Heart left ventricle (tissue), 16 donors: ENCODE data around the gene DDR2. TPM values are rescaled to one million over a fixed set of nuclear protein-coding genes. Genes with fewer than 3 reads are reported as not detected.

ENCODE experiments used
- ATAC-seq, 4 donors: fragments of 200-7000 bp; cut with Tn5 transposase; one replicate each; pipeline ENCODE4 v1.9.1; 2020 to 2022; ENCODE audit warnings: moderate library complexity in 4 of 4, mild to moderate bottlenecking in 3 of 4, moderate number of reproducible peaks in 1 of 4
- DNase-seq, 5 donors: peaks; one replicate each; pipeline ENCODE4 v3.0.0-alpha.2; 2020
- H3K27ac ChIP-seq, 12 donors: fragments of 200-600 bp; sonication (generic) in 4 of 12; one replicate each; pipeline versions ENCODE4 v1.5.0 to v1.8.0; 2016 to 2022; ENCODE audit warnings: mild to moderate bottlenecking in 2 of 12
- H3K27me3 ChIP-seq, 9 donors: fragments of 200-600 bp; sonication (generic) in 2 of 9; one replicate each; pipeline versions ENCODE4 v1.5.1 to v1.8.0; 2016 to 2022; ENCODE audit warnings: mild to moderate bottlenecking in 3 of 9
- H3K36me3 ChIP-seq, 9 donors: fragments of 200-600 bp; sonication (generic) in 2 of 9; one replicate each; pipeline versions ENCODE4 v1.5.0 to v1.8.0; 2018 to 2022; ENCODE audit warnings: mild to moderate bottlenecking in 2 of 9
- H3K4me1 ChIP-seq, 12 donors: fragments of 200-600 bp; sonication (generic) in 4 of 12; one replicate each; pipeline versions ENCODE4 v1.5.0 to v1.8.0; 2016 to 2022; ENCODE audit warnings: mild to moderate bottlenecking in 3 of 12
- H3K4me3 ChIP-seq, 12 donors: fragments of 200-600 bp; sonication (generic) in 4 of 12; one replicate each; pipeline versions ENCODE4 v1.5.0 to v1.8.0; 2017 to 2022; ENCODE audit warnings: mild to moderate bottlenecking in 9 of 12, moderate library complexity in 4 of 12
- H3K9me3 ChIP-seq, 12 donors: fragments of 200-600 bp; sonication (generic) in 4 of 12; one replicate each; pipeline versions ENCODE4 v1.5.0 to v1.8.0; 2016 to 2022; ENCODE audit warnings: mild to moderate bottlenecking in 1 of 12
- POLR2A ChIP-seq, 2 donors: fragments of 450-650 bp; IDR thresholded peaks; one replicate each; pipeline ENCODE4 v1.6.1; 2017; ENCODE audit warnings: antibody characterized with exemption in 2 of 2, mild to moderate bottlenecking in 2 of 2, moderate library complexity in 2 of 2
- WGBS, 4 donors: extraction: QIAGEN DNeasy Blood & Tissue Kit in 2 of 4; methylation state at CpG; one replicate each; pipeline versions ENCODE4 v1.1.5 to v1.1.7; 2013 to 2018; 5-methylcytosine and 5-hydroxymethylcytosine counted together
- intact Hi-C, 10 donors: fragments of 100-400 bp; cut with DNase I; formaldehyde crosslinking; loops; one replicate each; pipeline versions ENCODE4 v1.11.1 to v1.14.2; 2022
- polyA plus RNA-seq, 2 donors: library from polyadenylated mRNA; stranded (reverse); fragments of 200-250 nt; gene quantifications; one replicate each; pipeline ENCODE4 v1.2.3, GENCODE V29; 2013
- total RNA-seq, 9 donors: library from RNA; depleted of rRNA in 2 of 9; stranded (reverse); fragments of >200 nt in 2 of 9; fragmentation: NEBNext Ultra II Directional in 3 of 9; extraction: Animal tissue kit (Norgen Biotek cat#: 25700) in 3 of 9; gene quantifications; one replicate each; pipeline versions ENCODE4 v1.1.0 to v1.2.4, GENCODE V29; 2016 to 2023
- TF ChIP-seq, protein P1 (sequence below), 12 donors: fragments of 200-600 bp; sonication (generic) in 4 of 12; IDR thresholded peaks; one replicate each; pipeline versions ENCODE4 v1.5.0 to v1.8.0; 2018 to 2022; ENCODE audit warnings: antibody characterized with exemption in 12 of 12, mild to moderate bottlenecking in 5 of 12
- donor health status: ischemic (EF 13 %, LVEDD 7.1; RV severe dilation, severe dysfunction).
- donor health status: healthy with polysubstance abuse.
- donor health status: DM: no; HTN: yes; CAD: no.
- donor health status: DM: no; HTN: no; CAD: no.
- donor health status: ischemic (EF 25% LVEDD 6.9; RV normal size, moderate dysfunction).
- donor health status: ischemic (EF 25% LVEDD 5.7; RV mildly dilated, moderate dysfunction).
- donor health status: healthy.
- donor health status: DM: yes; HTN: yes; CAD: no.
- donor health status: ischemic (EF 35%, LVEDD 5.7; RV mildly dilated, moderate dysfunction).
- donor health status: nonischemic (EF 11% LVEDD 7.7; RV severe dilation, severe dysfunction).
- donor health status: DM: yes; HTN: yes; CAD: no.
- donor health status: PGD.
- donor health status: ischemic (EF 29% LVEDD 5.4; RV normal size, mild dysfunction).
- donor health status: nonischemic (EF 23%, LVEDD 6.1; RV moderate dilation, normal function).

The DDR2 gene
- total and polyA plus RNA-seq, 11 donors = 5.0 to 55.3 (median 23.8) TPM

DNA sequence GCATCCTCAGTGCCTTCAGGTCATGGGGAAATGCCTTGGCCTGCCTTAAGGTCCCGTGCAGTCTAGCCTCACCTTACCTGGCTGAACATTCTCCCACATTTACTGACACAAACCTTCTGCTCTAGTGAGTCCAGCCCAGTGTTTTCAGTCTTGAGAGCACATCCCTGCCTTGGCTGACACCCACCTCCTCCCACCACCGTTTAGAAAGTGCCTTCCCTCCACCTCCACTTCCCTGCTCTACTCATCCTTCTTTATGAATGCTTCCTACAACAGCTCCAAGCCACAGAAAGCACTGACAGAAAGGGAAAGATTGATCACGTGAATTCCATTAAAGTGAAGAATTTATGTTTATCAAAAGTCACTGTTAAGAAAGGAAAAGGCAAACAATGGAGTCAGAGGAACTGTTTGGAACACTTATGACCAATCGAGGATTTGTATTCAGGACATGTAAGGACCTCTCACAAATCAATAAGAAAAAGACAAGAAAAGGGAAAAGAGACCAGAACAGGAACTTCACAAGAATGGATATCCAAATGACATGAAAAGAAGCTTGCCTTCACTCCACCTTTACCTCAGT, 59.8 kb downstream of the DDR2 start:
- H3K4me3 ChIP-seq = no peak overlapping the region
- intact Hi-C loops = loop anchor here in 2 of 10 donors (10.0 kb wide), 2 partner anchors 53 to 57 kb away; partner anchors contain the start of gene DDR2 (in 1 of the 2)
- H3K9me3 ChIP-seq = no peaks in the 10 kb centered on the region
- no peak for TF ChIP-seq POLR2A (IDR thresholded peaks at IDR 0.05)
- TF ChIP-seq, protein P1, sequence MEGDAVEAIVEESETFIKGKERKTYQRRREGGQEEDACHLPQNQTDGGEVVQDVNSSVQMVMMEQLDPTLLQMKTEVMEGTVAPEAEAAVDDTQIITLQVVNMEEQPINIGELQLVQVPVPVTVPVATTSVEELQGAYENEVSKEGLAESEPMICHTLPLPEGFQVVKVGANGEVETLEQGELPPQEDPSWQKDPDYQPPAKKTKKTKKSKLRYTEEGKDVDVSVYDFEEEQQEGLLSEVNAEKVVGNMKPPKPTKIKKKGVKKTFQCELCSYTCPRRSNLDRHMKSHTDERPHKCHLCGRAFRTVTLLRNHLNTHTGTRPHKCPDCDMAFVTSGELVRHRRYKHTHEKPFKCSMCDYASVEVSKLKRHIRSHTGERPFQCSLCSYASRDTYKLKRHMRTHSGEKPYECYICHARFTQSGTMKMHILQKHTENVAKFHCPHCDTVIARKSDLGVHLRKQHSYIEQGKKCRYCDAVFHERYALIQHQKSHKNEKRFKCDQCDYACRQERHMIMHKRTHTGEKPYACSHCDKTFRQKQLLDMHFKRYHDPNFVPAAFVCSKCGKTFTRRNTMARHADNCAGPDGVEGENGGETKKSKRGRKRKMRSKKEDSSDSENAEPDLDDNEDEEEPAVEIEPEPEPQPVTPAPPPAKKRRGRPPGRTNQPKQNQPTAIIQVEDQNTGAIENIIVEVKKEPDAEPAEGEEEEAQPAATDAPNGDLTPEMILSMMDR (IDR thresholded peaks at IDR 0.05) = no peak
- ATAC-seq (no peak), DNase-seq (no peak)
- peak overlapping the region in 5 of 12 donors; percentile 47 to 86 (median 59) for H3K27ac ChIP-seq
- peaks cover 3 to 75% (median 38%) of the 10 kb centered on the region in 12 donors for H3K4me1 ChIP-seq
- WGBS, 4 donors = 63 to 75% (median 69%) methylated on average over 4 of the region's 4 CpGs
- H3K36me3 ChIP-seq = no peaks in the 10 kb centered on the region
- H3K27me3 ChIP-seq = no peaks in the 10 kb centered on the region

DNA sequence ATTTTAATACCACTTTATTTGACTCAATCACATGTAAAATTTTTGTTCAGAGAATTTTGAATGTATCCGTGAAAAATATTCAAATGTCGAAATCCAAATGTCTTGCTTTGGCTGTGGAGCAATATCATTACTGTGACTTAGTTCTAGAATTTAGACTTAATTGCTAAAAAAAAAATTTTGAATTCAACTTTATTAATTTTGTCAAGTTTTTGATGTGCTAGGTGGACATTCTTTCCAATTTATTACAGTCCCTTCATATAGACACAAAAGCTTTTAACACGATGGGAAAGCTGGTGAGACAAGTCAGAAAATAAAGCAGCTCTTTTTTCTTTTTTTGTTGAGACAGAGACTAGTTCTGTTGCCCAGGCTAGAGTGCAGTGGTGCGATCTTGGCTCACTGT, 62.6 kb downstream of the DDR2 start:
- Histone ChIP-seq H3K27ac (peak overlapping the region in 3 of 12 donors; percentile 48 to 86 (median 78)), H3K27me3 (no peaks in the 10 kb centered on the region), H3K4me3 (no peak overlapping the region), H3K4me1 (peaks cover 3 to 70% (median 37%) of the 10 kb centered on the region in 12 donors), H3K9me3 (no peaks in the 10 kb centered on the region), H3K36me3 (no peaks in the 10 kb centered on the region)
- intact Hi-C loops = loop anchor here in 4 of 10 donors (5.0 to 10.0 kb wide), 3 partner anchors 50 to 63 kb away; partner anchors contain the start of gene DDR2 (in 4 of the 4)
- WGBS, 4 donors = 80 to 92% (median 86%) methylated on average over 4 of the region's 4 CpGs
- no peak for TF ChIP-seq POLR2A (IDR thresholded peaks at IDR 0.05)
- TF ChIP-seq, protein P1 (IDR thresholded peaks at IDR 0.05) = no peak
- ATAC-seq (no peak), DNase-seq (no peak)

DNA sequence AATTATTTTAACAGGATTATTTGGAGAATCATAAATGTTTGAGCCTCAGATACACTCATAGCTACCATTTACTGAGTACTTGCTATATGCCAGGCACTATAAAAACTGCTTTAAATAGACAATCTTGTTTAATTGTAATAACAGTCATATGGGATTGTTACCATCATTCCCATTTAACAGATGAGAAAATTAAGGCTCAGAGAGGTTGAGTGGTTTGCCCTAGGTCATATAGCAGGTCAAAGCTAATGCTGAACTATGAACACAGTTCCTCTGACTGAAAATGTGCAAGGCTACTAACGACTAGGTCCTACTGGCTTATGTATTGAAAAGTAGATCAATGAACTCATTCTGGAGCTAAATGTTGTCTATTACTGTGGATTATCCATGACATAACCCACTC, 63.4 kb downstream of the DDR2 start:
- H3K9me3 ChIP-seq = no peaks in the 10 kb centered on the region
- TF ChIP-seq, protein P1 (IDR thresholded peaks at IDR 0.05) = no peak
- no peak for TF ChIP-seq POLR2A (IDR thresholded peaks at IDR 0.05)
- ATAC-seq (no peak), DNase-seq (no peak)
- intact Hi-C loops = loop anchor here in 5 of 10 donors (1.0 to 10.0 kb wide), 4 partner anchors 7 to 63 kb away; partner anchors contain the start of gene DDR2 (in 4 of the 5)
- peak overlapping the region in 3 of 12 donors; percentile 1 to 7 (median 2) for H3K4me3 ChIP-seq
- WGBS, 4 donors = 37 to 58% (median 44%) methylated on average over 1 of the region's 1 CpG
- H3K27me3 ChIP-seq = no peaks in the 10 kb centered on the region
- peaks cover 0 to 70% (median 29%) of the 10 kb centered on the region in 12 donors for H3K4me1 ChIP-seq
- H3K36me3 ChIP-seq = no peaks in the 10 kb centered on the region
- peak overlapping the region in 11 of 12 donors; percentile 58 to 92 (median 75) for H3K27ac ChIP-seq

DNA sequence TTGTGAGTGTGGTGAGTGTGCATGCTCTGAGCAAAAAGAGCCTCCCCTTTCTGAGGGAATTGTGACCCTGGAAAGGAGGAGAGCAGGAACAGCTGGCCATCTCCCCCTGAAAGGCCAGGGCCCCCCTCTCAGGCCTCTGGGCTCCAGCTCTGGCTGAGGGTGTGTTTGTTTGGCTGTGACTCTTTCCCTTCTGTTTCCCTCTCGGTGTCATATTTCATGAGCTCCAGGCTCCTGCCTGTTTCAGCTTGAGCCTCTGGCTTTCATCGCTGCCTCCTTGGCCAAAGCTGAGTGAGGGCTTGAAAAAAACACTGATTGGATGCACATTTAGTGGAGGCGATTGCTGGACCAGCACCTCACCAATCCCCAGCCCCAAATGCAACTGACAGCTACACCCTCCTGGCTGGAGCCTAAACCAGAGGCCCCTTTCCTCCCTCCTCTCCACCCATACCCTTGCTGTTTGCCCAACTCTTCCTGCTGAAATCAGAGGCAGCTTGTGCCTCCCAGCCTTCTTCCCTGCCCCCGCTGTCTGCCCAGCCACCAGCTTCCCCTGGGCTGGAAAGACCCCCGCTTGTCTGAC, 64.1 kb downstream of the DDR2 start:
- WGBS, 4 donors = 24 to 27% (median 25%) methylated on average over 5 of the region's 5 CpGs
- intact Hi-C loops = loop anchor here in 5 of 10 donors (1.0 to 10.0 kb wide), 4 partner anchors 8 to 64 kb away; partner anchors contain the start of gene DDR2 (in 4 of the 5)
- Histone ChIP-seq H3K4me3 (peak overlapping the region in 3 of 12 donors; percentile 1 to 7 (median 2)), H3K4me1 (peaks cover 0 to 66% (median 23%) of the 10 kb centered on the region in 12 donors), H3K27me3 (no peaks in the 10 kb centered on the region), H3K36me3 (no peaks in the 10 kb centered on the region), H3K9me3 (no peaks in the 10 kb centered on the region), H3K27ac (peak overlapping the region; percentile 53 to 92 (median 76))
- peak; percentile 94 to 98 (median 97) for ATAC-seq
- DNase-seq = peak; percentile 75 to 91 (median 82)
- TF ChIP-seq POLR2A (IDR thresholded peaks at IDR 0.05) = no peak
- TF ChIP-seq, protein P1 (IDR thresholded peaks at IDR 0.05) = no peak
